K562 (cell line): ENCODE measurements around the gene VWA8. TPM values are rescaled to one million over a fixed set of nuclear protein-coding genes. Genes with fewer than 3 reads are reported as not detected.
A peak's percentile ranks its signal among the peaks of the same experiment; 100 is the strongest.

Source experiments
- CHD1 ChIP-seq: fragments of 200-600 bp; sonication (generic); IDR thresholded peaks from one replicate; pipeline ENCODE4 v1.6.1; 2012; ENCODE audit warnings: mild to moderate bottlenecking, moderate library complexity, low read length, inconsistent platforms
- FOXK2 ChIP-seq, 2 experiments: fragments of 450-650 bp; IDR thresholded peaks in 1 of 2; conservative IDR thresholded peaks in 1 of 2; 2 replicates each; pipeline ENCODE4 v1.6.1; 2016; ENCODE audit warnings: low read depth in 2 of 2, mild to moderate bottlenecking in 1 of 2
- KDM2B ChIP-seq: fragments of 250-450 bp; sonication (Bioruptor Pico); IDR thresholded peaks from 2 replicates; pipeline ENCODE4 v1.8.0; 2021; ENCODE audit warnings: mild to moderate bottlenecking, moderate library complexity
- LARP7 ChIP-seq: fragments of 450-650 bp; IDR thresholded peaks from 2 replicates; pipeline ENCODE4 v1.6.1; 2016
- NBN ChIP-seq: fragments of 450-650 bp; IDR thresholded peaks from 2 replicates; pipeline ENCODE4 v1.6.1; 2016; ENCODE audit warnings: low read depth, mild to moderate bottlenecking
- NCOA6 ChIP-seq: fragments of 450-650 bp; IDR thresholded peaks from 2 replicates; pipeline ENCODE4 v1.6.1; 2017; ENCODE audit warnings: mild to moderate bottlenecking
- NELFE ChIP-seq: IDR thresholded peaks from 2 replicates; pipeline ENCODE4 v1.6.1; 2011; ENCODE audit warnings: mild to moderate bottlenecking; ENCODE audit not compliant: insufficient read depth, insufficient read length
- PCBP1 ChIP-seq: fragments of 200-400 bp; formaldehyde crosslinking; IDR thresholded peaks from 2 replicates; pipeline ENCODE4 v1.6.1; 2018; ENCODE audit warnings: mild to moderate bottlenecking, low read depth, low read length; ENCODE audit not compliant: poor library complexity, severe bottlenecking
- PHB ChIP-seq: fragments of 250-450 bp; sonication (Bioruptor Pico); IDR thresholded peaks from 2 replicates; pipeline ENCODE4 v1.5.0; 2021
- PYGO2 ChIP-seq: fragments of 450-650 bp; IDR thresholded peaks from 2 replicates; pipeline ENCODE4 v1.6.1; 2016; ENCODE audit warnings: mild to moderate bottlenecking, missing genetic modification characterization, moderate library complexity, missing compliant biosample characterization
- TEAD4 ChIP-seq, 2 experiments: sonication (generic) in 1 of 2; formaldehyde crosslinking in 1 of 2; IDR thresholded peaks; 2 replicates each; pipeline versions ENCODE4 v1.6.1 to v1.8.0; 2012 to 2022; ENCODE audit warnings: borderline replicate concordance in 1 of 2, inconsistent platforms in 1 of 2, low read length in 1 of 2, mild to moderate bottlenecking in 1 of 2, missing genetic modification reagents in 1 of 2
- YY1 ChIP-seq, 3 experiments: IDR thresholded peaks; 2 replicates each; pipeline ENCODE4 v1.6.1; 2011; ENCODE audit warnings: low read length in 2 of 3, mild to moderate bottlenecking in 2 of 3, moderate library complexity in 2 of 3, borderline replicate concordance in 1 of 3, control low read depth in 1 of 3, low read depth in 1 of 3; ENCODE audit not compliant: insufficient read depth in 3 of 3, insufficient replicate concordance in 2 of 3, control insufficient read depth in 1 of 3, insufficient read length in 1 of 3; ENCODE audit errors: extremely low read depth in 1 of 3
- ZBTB1 ChIP-seq: sonication (generic); formaldehyde crosslinking; IDR thresholded peaks from 2 replicates; pipeline ENCODE4 v1.8.1; 2023; ENCODE audit warnings: missing genetic modification reagents, low read depth, mild to moderate bottlenecking, borderline replicate concordance
- ZFPM2 ChIP-seq: fragments of 250-450 bp; sonication (Bioruptor Pico); IDR thresholded peaks from 2 replicates; pipeline ENCODE4 v1.5.1; 2022; ENCODE audit warnings: mild to moderate bottlenecking
- ZNF217 ChIP-seq: sonication (generic); formaldehyde crosslinking; IDR thresholded peaks from 2 replicates; pipeline ENCODE4 v1.8.0; 2022; ENCODE audit warnings: mild to moderate bottlenecking, missing genetic modification reagents
- ZNF354B ChIP-seq: fragments of 250-450 bp; sonication (Bioruptor Pico); IDR thresholded peaks from 2 replicates; pipeline ENCODE4 v1.4.0; 2020
- ZNF445 ChIP-seq: fragments of 250-450 bp; sonication (Bioruptor Pico); IDR thresholded peaks from 2 replicates; pipeline ENCODE4 v1.4.0; 2020; ENCODE audit warnings: low read depth, mild to moderate bottlenecking, moderate library complexity
- ZNF695 ChIP-seq: fragments of 450-650 bp; formaldehyde crosslinking; IDR thresholded peaks from 2 replicates; pipeline ENCODE4 v1.4.0; 2020; ENCODE audit warnings: mild to moderate bottlenecking, moderate library complexity
- ZNF830 ChIP-seq: fragments of 250-450 bp; sonication (Bioruptor Pico); IDR thresholded peaks from 2 replicates; pipeline ENCODE4 v1.5.0; 2021; ENCODE audit warnings: mild to moderate bottlenecking
- ZZZ3 ChIP-seq: fragments of 450-650 bp; IDR thresholded peaks from 2 replicates; pipeline ENCODE4 v1.6.1; 2016; ENCODE audit warnings: antibody characterized with exemption, mild to moderate bottlenecking, moderate library complexity
- polyA plus RNA-seq, 8 experiments: library from polyadenylated mRNA; depleted of rRNA in 4 of 8; stranded (reverse) in 5 of 8; unstranded in 3 of 8; fragments of >200 nt; fragmentation: Nextera tagmentation in 2 of 8; fragmentation: Illumina TruSeq in 1 of 8; extraction: Ambion mirVana in 2 of 8; extraction: Trizol in 1 of 8; gene quantifications; 2 replicates each; pipeline versions ENCODE4 v1.2.1 to v1.2.3, GENCODE V29; 2011 to 2014; ENCODE audit warnings: inconsistent platforms in 1 of 8, missing spikeins in 1 of 8
- total RNA-seq, 7 experiments: library from RNA; depleted of rRNA in 6 of 7; stranded (reverse); fragments of >200 nt in 6 of 7; fragmentation: Illumina TruSeq in 2 of 7; extraction: Trizol in 2 of 7; gene quantifications; 2 replicates each; pipeline versions ENCODE4 v1.2.1 to v1.2.3, GENCODE V29; 2011 to 2021; ENCODE audit warnings: low replicate concordance in 1 of 7
- TF ChIP-seq, protein P1 (sequence below), 2 experiments: IDR thresholded peaks in 1 of 2; conservative IDR thresholded peaks in 1 of 2; 2 replicates each; pipeline ENCODE4 v1.6.1; 2016; ENCODE audit warnings: low read depth in 2 of 2, mild to moderate bottlenecking in 1 of 2, missing compliant biosample characterization in 1 of 2, missing genetic modification characterization in 1 of 2, moderate library complexity in 1 of 2
- TF ChIP-seq, protein P2 (sequence below): fragments of 450-650 bp; IDR thresholded peaks from 2 replicates; pipeline ENCODE4 v1.6.1; 2016
- TF ChIP-seq, protein P3 (sequence below), 2 experiments: fragments of 250-450 bp in 1 of 2; fragments of 450-650 bp in 1 of 2; sonication (Bioruptor Pico) in 1 of 2; IDR thresholded peaks; 2 replicates each; pipeline versions ENCODE4 v1.6.1 to v1.8.0; 2016 to 2021; ENCODE audit warnings: mild to moderate bottlenecking in 2 of 2, moderate library complexity in 2 of 2, missing compliant biosample characterization in 1 of 2, missing genetic modification characterization in 1 of 2

The VWA8 gene
- total and polyA plus RNA-seq, 9 of the 15 experiments (the other 6 are each of a cell fraction or from before 2014, with no cell fraction given), result 2.1 to 18.5 (median 13.3) TPM

DNA sequence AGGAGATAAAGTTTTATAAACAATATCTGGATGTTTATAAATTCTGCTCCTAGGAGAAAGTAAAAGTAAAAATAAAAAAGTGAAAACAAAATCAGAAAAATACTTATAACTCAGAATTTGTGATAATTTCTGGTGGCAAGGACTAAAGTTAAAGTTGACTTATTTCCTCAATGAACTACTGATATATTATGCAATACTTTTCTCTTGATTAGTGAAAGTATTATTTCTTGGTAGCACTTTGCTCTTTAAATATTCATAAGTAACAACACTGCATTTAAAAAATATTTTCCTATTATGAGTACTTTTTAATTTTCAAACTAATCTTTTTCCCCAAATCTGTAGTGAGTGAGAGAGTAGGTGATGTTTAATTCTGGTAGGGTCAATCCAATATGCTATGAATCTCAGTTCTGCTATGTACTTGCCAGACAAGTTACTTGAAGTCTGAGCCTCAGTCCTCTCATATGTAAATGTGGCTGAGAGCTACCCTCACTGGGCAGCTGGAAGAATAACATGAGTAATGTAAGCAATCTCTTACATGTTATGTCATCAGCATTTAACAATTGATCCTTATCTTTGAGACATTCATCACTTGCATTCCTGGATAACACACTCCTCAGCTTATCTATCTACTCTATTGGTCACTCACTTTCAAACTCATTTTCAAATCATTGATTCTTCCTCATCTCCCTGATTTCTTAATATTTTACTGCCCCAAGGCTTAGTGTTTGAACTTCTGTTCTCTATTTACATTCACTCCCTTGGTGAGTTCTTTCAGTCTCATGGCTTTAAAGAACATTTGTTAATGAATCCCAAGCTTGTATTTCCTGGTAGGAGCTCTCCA lies 264.5 kb downstream of the VWA8 start (continued):
- TF ChIP-seq TEAD4 (IDR thresholded peaks at IDR 0.05; ENCODE audit: low read length) (peak; percentile 39; the same call in 1 of the 2 replicates), TEAD4 (CRISPR knock-in tag; IDR thresholded peaks at IDR 0.05; ENCODE audit: borderline replicate concordance) (no peak), ZNF695 (no peak), ZFPM2 (CRISPR knock-in tag) (no peak), YY1 (IDR thresholded peaks at IDR 0.05; ENCODE audit: borderline replicate concordance in 1 of 3, control insufficient read depth in 1 of 3, extremely low read depth in 1 of 3, insufficient read depth in 3 of 3, insufficient read length in 1 of 3, insufficient replicate concordance in 2 of 3, low read depth in 1 of 3, low read length in 2 of 3) (no peak), ZNF445 (no peak), PHB (CRISPR knock-in tag) (no peak), PCBP1 (no peak), CHD1 (no peak), FOXK2 (conservative IDR thresholded peaks at IDR 0.05 in 1 of 2, IDR thresholded peaks at IDR 0.05 in 1 of 2; ENCODE audit: low read depth in 2 of 2) (no peak), KDM2B (no peak), ZNF830 (CRISPR knock-in tag) (no peak), NELFE (no peak), ZNF354B (CRISPR knock-in tag) (no peak), ZBTB1 (CRISPR knock-in tag) (no peak), NCOA6 (no peak), NBN (no peak), LARP7 (no peak), PYGO2 (tag) (no peak), ZNF217 (CRISPR knock-in tag) (no peak), ZZZ3 (no peak)
- TF ChIP-seq, protein P1, sequence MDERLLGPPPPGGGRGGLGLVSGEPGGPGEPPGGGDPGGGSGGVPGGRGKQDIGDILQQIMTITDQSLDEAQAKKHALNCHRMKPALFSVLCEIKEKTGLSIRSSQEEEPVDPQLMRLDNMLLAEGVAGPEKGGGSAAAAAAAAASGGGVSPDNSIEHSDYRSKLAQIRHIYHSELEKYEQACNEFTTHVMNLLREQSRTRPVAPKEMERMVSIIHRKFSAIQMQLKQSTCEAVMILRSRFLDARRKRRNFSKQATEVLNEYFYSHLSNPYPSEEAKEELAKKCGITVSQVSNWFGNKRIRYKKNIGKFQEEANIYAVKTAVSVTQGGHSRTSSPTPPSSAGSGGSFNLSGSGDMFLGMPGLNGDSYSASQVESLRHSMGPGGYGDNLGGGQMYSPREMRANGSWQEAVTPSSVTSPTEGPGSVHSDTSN (CRISPR knock-in tag; IDR thresholded peaks at IDR 0.05; ENCODE audit: low read depth), result no peak
- TF ChIP-seq, protein P1 (tag; conservative IDR thresholded peaks at IDR 0.05; ENCODE audit: low read depth), result peak; percentile 26; the same call in 1 of the 2 replicates
- TF ChIP-seq, protein P2, sequence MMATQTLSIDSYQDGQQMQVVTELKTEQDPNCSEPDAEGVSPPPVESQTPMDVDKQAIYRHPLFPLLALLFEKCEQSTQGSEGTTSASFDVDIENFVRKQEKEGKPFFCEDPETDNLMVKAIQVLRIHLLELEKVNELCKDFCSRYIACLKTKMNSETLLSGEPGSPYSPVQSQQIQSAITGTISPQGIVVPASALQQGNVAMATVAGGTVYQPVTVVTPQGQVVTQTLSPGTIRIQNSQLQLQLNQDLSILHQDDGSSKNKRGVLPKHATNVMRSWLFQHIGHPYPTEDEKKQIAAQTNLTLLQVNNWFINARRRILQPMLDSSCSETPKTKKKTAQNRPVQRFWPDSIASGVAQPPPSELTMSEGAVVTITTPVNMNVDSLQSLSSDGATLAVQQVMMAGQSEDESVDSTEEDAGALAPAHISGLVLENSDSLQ, result peak; percentile 27; the same call in 1 of the 2 replicates
- TF ChIP-seq, protein P3, sequence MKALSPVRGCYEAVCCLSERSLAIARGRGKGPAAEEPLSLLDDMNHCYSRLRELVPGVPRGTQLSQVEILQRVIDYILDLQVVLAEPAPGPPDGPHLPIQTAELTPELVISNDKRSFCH (CRISPR knock-in tag; IDR thresholded peaks at IDR 0.05), result no peak
- TF ChIP-seq, protein P3 (tag; IDR thresholded peaks at IDR 0.05), result no peak
